ENCODE results near the gene STOX1.
"Not testable (repeated sequence)": the region's sequence is repeated elsewhere in the genome, so short reads cannot be mapped to it uniquely, and the experiment has no call there.

STOX1 gene

GRCh38 chr10:68826764-68827591 is at the start of gene STOX1:
STOX1 (plus strand) TSS chr10:68827531; CDS start chr10:68827624, 93 bp downstream.
- no peak for DNase-seq

- no peak for DNase-seq
These were observed 45.4 kb upstream of the STOX1 start for GRCh38 chr10:68781613-68782574.

GRCh38 chr10:68784476-68784875 is 42.9 kb upstream of the STOX1 start:
- DNase-seq = no peak

- no peak for DNase-seq
These were observed 39.5 kb upstream of the STOX1 start for GRCh38 chr10:68787813-68788212.

- no peak for DNase-seq
These were observed 36.9 kb upstream of the STOX1 start for GRCh38 chr10:68790476-68790875.

GRCh38 chr10:68792115-68792514 is 35.2 kb upstream of the STOX1 start:
- no peak for DNase-seq

- no peak for DNase-seq
These were observed 31.3 kb upstream of the STOX1 start for GRCh38 chr10:68795886-68796532.

- DNase-seq = no peak
These were observed 30.7 kb upstream of the STOX1 start for GRCh38 chr10:68796605-68797004.

- DNase-seq = no peak
These were observed 27.1 kb upstream of the STOX1 start for GRCh38 chr10:68800211-68800610.

- DNase-seq = no peak
These were observed 22.6 kb upstream of the STOX1 start for GRCh38 chr10:68804692-68805091.

- DNase-seq = not testable (repeated sequence)
These were observed 16.5 kb upstream of the STOX1 start for GRCh38 chr10:68810830-68811229.

GRCh38 chr10:68811314-68812009 is 15.9 kb upstream of the STOX1 start:
- no peak for DNase-seq

GRCh38 chr10:68812420-68812819 is 14.9 kb upstream of the STOX1 start:
- no peak for DNase-seq

GRCh38 chr10:68813559-68813958 is 13.8 kb upstream of the STOX1 start:
- DNase-seq = no peak

- no peak for DNase-seq
These were observed 10.4 kb upstream of the STOX1 start for GRCh38 chr10:68816796-68817412.

GRCh38 chr10:68820359-68820758 is 7.0 kb upstream of the STOX1 start:
- not testable (repeated sequence) for DNase-seq

GRCh38 chr10:68822626-68823025 is 4.7 kb upstream of the STOX1 start:
- not testable (repeated sequence) for DNase-seq

- not testable (repeated sequence) for DNase-seq
These were observed 245 bp downstream of the STOX1 start for GRCh38 chr10:68827592-68827959.

- DNase-seq = not testable (repeated sequence)
These were observed 811 bp downstream of the STOX1 start for GRCh38 chr10:68828083-68828601.

- DNase-seq = no peak
These were observed 1.5 kb downstream of the STOX1 start for GRCh38 chr10:68828833-68829232.

- DNase-seq = no peak
These were observed 2.2 kb downstream of the STOX1 start for GRCh38 chr10:68829521-68829920.

GRCh38 chr10:68829952-68830351 is 2.6 kb downstream of the STOX1 start:
- DNase-seq = no peak
